CD4-positive, alpha-beta T cell treated with Interleukin-6 for 4 hours (primary cell): ENCODE data around the gene HAPLN3.
A peak's percentile ranks its signal among the peaks of the same experiment; 100 is the strongest.

Source experiments
- DNase-seq: peaks from one replicate; pipeline ENCODE4 v3.0.0-alpha.2; 2020; ENCODE audit warnings: mixed read lengths

HAPLN3 gene

DNA sequence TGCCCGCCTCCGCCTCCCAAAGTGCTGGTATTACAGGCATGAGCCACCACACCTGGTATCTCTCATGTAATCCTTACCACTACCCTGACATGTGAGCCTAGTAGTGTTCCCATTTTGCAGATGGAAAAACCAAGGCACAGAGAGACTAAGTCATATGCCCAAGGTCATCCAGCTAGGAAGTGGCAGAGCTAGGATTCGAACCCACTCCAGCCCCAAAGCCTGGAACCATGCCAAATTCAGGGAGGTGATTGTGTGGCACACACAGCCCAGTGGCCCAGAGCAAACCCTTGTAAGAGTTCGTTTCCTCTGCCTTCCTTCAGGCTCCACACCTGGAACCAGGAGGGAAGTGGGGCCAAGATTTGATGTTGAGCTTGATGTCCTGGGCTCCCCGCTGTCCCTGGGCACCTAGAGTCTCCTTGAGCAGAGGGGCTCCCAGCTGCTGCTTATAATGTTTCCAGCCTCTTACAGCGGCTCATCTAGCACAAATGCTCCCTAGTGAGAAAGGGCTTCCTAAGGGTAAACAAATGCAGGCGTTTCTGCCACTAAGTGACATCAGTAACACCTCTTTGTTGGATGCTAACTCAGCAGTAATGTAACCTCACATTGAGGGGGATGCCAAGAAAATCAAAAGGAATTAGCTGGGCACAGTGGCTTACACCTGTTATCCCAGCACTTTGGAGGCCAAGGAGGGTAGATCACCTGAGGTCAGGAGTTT, 3.6 kb downstream of the HAPLN3 start:
- no peak for DNase-seq

DNA sequence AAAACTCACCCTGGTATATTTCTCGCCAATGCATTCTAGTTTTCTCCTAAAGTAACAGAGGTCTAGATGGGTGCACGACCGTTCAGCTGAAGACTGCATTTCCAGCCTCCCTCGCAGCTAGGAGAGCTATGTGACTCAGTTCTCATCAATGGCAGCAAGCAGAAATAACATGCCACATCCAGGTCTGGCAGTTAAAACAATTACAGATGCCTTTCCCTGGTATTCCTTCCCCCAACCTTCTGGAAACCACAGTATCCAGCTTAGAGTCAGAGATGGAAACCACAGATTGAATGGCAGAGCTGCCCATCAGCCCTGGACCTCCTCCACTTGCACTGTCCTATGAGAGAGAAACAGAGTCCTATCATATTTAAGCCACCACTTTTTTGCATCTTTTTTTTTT, 4.8 kb downstream of the HAPLN3 start:
- no peak for DNase-seq

DNA sequence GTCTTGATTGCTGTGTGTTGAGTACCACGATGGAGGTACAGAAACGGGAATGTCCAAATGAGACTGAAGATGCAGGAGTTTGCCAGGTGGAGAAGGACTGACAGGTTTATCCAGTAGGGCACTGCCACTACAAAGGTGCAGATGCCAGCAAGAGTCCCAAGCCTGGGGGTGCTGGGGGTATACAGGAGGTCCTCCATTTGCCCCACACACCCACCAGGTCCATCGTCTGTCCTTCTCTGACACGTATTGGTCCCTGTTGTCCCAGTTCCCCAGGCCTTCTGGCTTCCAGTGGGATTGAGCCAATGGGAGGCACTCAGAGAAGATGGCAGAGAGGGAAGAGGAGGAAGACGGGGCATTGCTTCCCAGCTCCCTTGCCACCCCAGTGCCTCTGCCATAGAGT, 6.6 kb downstream of the HAPLN3 start:
- no peak for DNase-seq

DNA sequence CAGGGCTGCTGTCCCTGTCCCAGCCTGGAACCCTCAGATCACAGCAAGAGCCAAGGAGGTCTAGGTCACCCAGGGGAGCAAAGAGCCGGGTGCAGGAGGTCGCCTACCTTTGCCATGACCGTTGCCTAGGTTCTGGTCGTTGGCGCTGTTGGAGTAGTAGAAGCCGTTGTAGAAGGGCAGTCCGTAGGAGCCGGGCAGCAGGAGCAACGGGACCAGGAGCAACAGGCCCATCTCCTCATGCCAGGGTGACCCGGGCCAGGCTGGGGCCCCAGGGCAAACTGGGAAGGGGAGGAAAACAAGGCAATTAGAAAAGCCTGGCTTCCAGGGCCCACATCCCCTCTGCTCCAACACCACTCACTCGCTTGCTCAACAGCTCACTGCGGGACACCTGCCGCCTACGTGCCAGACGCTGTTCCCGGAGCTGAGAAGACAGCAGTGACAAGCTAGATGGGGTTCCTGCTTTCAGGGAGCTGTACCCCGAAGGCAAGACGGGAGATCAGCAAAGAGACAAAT, 8.2 kb downstream of the HAPLN3 start:
- no peak for DNase-seq

DNA sequence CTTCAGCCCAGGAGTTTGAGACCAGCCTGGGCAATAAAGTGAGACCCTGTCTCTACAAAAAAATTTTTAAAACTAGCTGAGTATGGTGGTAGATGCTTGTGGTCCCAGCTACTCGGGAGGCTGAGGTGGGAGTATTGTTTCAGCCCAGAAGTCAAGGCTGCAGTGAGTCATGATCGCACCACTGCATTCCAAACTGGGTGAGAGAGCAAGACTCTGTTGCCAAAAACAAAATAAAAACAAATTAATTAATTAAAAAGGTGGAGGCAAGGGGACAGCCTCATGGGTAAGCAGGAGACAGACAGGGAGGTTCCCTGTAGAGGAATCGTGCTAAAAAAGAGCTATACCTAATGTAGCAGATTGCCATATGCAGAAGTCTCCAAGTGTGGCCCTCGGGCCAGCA, 12.6 kb downstream of the HAPLN3 start:
- DNase-seq = no peak

DNA sequence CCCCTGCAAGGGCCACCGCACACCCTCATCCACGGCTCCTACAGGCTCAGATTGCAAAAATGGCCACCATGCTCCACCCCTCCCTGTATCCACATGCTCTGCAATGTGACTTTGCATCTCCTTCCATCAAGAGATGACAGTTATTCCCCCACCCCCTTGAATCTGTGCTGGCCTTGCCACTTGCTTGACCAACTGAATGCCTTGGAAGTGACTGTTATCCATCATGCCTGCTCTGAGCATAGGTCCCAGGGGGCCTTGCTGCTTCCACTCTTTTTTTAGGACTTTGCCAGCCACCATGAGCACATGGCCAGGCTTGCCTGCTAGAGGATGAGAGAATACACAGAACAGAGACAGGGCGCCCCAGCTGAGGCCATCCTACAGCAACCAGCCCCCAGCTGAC, 13.6 kb downstream of the HAPLN3 start:
- DNase-seq = no peak

DNA sequence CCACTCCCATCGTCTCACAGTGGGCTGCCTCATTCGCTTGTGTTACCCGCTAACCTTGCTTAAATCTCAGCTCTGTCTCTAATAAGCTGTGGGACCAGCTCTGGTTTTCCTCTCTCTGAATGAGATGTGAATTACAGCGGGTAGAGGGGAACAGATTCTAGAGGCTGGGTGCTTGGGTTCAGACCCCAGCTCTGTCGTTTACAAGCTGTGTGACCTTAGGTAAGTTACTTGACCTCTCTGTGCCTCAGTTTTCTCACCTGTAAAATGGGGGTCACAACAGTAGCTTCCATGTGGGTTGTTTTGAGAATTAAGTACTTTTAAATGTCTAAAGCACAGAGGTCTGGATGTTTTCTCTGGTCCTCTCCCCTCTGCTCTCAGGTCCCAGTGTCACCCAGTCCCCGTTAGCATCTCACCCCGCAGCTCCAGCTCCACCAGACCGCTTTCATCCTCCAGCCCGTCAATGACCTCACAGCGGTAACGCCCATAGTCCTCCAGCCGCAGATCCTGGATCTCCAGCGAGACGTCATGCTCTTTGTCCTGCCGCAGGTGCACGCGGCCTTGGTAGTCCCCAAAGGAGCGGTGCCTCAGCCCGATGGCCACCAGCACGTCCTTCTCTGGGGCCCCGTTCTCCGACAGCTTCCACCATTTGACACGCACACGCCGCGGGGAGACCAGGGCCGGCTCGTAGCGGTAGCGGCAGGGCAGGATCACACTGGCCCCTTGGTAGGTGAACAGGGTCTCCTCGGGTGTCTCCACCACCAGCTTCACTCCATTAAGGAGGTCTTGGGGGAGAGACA, 14.2 kb downstream of the HAPLN3 start:
- DNase-seq = no peak

DNA sequence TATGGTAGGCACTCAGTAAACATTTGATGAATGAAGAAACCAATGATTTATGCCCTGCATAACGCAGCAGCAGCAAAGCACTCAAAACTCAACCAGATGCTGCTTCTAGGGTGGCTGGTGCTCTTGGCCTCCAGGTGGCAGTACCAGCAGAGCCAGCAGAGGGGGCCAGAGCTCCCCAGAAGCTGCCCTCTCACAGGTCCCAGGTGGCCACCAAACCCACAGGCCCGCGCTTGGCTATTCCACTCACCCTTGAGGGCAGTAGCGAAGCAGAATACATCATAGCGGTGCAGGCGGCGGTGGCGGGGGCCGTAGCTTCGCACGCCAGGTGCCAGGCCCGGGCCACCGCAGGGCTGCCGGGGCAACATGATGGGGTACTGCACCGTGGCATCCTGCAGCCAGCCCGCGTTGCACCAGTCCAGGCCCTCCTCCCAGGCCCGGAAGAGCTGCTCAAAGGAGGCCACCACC, 16.6 kb downstream of the HAPLN3 start:
- peak; percentile 41 for DNase-seq

DNA sequence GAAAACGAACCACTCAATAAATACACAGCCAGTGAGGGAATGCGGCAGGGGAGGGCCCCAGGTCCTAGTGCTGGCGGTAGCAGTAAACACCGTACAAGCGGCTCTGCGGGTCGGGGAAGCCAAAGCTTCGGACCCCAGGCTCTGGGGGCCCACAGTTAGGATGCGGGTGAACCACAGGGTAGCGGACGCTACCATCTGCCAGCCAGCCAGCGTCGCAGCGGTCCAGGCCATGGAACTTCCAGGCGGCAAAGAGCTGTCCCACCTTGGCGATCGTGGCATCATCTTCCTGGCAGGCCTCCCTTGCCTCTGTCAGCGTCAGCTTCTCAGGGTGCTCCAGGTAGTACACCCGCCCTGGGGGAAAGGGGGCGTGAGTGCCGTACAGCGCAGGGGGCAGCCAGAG, 17.4 kb downstream of the HAPLN3 start:
- no peak for DNase-seq

DNA sequence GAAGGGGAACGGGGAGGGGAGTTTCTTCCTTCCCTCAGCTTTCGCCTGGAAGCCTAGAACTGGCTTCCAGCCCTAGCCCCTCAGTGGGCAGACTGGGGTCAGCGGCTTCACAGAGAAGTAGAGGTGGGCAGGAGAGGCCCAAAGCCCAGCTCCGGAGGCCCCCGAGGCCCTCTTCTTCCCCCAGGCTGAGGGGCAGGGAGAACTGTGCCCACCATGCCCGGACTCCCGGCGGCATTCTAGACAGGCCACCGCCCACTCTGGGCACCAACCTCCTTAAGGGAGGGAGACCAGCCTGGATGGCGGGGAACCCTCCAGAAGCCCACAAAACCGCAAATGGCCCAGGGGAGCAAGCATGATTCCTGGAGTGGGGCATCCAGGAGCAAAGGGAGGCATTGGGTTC, 17.9 kb downstream of the HAPLN3 start:
- DNase-seq = no peak

DNA sequence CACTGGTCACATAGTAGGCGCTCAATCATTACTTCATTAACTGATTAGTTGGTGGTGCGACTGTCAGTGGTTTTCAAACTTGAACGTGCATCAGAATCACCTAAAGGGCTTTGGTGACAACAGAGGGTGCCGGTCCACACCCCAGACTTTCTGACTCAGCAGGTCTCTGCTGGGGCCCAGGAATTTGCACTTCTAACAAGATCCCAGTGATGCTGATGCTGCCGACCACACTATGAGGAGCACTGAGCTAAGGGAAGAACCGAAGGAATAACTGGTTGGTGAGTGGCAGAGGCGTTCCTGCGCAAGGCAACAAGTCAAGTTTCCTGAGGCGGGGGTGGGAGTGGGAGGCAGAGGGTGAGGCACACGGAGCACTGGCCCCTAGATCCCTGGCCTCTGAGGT, 18.8 kb downstream of the HAPLN3 start:
- no peak for DNase-seq

DNA sequence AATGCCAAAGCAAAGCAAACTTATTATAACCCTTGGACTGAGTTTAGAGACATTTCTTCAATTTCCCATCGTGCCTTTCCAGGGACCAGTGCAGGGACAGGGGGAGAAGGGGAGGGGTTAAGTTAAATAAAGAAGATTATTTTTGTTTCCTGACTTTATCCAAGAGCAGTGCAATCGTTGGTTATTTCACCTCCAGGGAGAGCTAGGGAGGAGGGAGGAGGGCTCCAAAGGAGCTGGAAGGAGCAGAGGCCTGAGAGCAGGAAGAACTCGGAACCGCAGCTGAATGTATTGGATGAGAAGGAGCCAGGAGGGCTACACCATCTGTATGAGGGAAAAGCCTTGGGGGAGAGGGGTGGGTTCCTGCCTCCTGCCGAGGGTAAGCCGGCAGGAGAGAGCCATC, 20.7 kb downstream of the HAPLN3 start:
- DNase-seq = no peak

DNA sequence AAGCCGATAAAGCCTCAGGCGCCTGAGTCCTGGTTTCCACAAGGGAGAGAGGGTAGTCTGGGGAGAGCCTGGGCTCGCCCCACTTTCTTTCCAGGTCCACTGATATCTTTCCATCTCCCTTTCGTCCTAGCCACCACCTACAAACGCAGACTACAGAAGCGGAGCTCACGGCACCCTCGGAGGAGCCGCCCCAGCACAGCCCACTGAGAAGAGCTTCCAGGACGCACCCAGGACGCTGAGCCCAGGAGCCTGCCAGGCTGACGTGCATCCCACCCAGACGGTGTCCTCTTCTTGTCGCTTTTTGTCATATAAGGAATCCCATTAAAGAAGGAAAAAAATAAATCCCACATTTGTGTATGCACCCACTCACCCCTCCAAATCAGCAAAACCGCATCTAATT, 21.1 kb downstream of the HAPLN3 start:
- DNase-seq = no peak

DNA sequence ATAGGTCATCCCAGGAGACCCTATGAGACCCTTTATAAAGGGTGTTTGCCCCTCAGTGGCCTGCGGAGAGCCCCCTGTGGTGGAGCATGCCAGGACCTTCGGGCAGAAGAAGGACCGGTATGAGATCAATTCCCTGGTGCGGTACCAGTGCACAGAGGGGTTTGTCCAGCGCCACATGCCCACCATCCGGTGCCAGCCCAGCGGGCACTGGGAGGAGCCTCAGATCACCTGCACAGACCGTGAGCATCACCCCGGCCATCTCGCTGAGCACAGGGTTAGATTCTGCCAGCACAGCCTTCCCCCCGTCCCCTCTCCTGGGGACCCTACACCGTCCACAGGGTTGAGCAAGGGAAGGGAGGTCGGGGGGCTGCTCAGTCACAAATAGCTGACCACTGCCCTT, 21.6 kb downstream of the HAPLN3 start:
- no peak for DNase-seq

DNA sequence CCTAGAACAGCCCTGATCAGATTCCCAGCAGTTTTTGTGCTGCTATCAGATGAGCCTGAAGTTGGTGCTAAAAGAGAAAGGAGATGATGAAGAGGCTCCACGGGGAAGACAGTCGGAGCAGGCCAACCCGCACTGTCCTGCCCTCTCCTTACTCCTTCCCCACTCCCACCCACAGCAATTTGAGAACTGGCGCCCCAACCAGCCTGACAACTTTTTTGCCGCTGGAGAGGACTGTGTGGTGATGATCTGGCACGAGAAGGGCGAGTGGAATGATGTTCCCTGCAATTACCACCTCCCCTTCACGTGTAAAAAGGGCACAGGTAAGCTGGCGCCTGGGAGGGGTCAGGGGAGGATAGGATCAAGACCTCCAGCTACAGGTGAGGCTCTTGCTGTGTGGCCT, 22.6 kb downstream of the HAPLN3 start:
- no peak for DNase-seq

DNA sequence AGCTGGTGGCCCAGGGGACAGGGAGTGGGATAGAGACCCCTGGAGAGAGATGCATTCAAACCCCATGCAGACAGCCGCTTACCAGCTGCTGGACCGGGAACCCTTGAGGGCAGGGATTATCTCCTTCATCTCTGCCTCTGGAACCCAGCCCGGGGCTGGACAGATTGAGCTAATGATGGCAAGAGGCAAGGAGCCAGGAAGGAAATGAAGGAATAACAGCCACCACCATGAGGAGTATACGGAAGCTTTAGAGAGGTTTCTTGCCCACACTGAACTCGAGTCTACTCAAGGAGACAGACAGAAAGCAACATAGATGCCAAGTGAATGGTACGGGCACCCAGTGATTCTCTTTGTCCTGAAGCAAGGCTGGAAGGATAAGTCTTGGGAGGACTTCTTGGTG, 23.2 kb downstream of the HAPLN3 start:
- DNase-seq = no peak

DNA sequence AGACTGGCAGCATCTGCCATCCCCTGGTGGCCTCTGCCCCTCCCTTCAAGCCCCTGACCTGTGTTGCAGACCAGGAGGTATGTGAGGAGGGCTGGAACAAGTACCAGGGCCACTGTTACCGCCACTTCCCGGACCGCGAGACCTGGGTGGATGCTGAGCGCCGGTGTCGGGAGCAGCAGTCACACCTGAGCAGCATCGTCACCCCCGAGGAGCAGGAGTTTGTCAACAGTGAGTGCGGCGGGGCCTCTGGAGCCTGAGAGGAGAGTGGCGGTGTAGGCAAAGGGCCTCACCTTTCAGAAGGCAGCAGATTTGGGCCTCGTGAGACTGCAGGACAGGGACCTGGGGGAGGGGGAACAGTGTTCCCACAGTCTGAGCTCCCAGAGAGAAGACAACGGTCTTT, 24.0 kb downstream of the HAPLN3 start:
- no peak for DNase-seq

DNA sequence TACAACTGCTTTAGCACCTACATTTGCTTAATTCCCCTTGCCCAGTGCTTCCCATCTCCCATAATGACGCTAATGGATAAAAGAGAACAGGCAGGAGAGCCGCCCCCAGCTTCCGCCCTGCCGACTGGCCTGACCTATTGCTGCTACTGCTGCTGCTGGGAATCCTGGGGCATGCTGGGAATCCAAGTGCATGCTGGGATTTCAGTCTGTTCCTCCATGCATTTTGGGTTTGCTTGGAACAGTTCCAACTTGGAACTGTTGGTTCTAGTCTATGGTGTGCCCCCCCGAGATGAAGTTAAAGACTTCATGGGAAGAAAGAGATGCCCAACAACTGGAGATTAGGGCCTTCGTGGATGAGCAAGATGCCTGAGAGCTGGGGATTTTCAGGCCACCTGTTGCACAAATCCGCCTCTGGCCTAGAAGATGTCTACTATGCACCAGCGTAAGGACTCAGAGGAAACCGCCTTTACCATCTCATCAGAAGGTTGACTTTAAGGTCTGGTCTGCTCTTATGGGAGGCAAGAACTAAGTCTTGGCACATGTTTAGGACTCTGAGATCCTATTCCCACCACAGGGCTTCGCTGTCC, 29.0 kb downstream of the HAPLN3 start:
- no peak for DNase-seq

DNA sequence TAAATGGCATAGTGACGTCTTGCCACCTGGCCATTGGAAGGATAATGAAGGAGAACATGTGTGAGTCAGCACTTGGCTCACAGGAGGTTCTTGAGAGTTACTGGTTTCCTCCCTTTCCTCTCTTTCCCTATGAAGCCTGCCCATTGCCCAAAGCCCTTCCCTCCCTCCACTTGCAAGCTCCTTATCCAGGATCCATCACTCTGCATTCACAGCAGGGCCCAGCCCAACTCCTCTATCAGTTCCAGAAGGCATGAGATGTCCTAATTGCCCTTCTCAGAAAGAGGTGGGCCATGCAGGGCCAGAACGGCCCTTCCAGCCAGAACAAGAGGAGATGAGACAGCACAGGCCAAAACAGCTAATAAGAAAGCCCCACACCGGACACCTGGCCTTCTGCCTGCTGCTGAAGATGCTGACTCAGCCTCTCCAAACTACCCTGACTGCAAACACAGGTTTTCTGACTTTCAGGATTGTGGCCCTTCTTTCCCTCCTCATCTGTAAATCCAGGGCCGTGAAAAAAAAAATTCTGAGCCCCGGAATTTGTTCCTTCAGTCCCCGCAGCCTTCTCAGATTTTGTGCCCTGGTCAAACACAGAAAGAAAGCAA, 29.7 kb downstream of the HAPLN3 start:
- DNase-seq = no peak

DNA sequence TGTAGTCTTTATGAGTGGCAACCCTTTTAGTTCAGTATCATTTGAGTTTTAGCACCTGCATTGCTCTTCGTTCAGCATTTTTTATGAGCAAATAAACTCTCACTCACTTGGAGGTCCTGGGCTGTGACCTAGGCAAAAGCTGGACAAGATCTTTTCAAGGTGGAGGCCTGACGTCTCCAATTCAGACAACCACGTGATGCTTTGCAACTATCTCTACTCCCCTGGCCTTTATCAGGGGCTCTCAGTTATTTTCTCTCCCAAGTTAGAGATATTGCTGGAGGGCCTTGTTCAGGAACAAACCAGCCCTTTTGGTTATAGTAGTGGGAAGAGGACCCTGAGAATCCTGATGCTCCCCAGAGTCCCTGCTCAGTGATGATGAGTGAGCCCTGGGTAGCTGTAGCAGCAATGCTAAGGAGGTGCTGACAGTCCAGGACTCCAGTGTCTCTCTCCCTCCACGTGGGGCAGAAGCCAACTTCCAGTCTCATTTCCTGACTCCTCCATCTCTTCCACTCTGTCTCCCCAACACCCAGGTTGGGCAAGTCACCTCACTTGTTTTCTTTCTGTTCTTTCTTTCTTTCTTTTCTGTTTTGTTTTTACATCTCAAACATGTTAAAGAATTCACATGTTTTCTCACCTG, 30.4 kb downstream of the HAPLN3 start:
- DNase-seq = no peak

DNA sequence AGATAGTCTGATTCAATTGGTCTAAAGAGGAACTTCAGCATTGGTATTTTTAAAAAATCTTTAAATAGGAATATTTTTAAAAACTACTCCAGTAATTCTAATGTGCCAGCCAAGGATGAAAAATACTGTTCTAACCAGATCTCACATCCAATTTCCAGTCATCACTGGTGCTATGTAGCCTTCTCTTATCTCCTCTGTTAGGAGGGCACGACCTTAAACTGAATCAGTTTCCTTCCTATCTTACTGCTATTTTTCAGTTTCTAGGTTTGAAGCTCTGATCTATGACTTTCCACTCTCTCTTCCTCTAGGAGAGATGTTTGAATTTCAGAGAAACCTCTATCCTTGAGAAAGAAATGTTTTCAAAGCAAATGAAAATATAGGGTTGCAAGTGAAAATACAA, 31.9 kb downstream of the HAPLN3 start:
- DNase-seq = no peak

DNA sequence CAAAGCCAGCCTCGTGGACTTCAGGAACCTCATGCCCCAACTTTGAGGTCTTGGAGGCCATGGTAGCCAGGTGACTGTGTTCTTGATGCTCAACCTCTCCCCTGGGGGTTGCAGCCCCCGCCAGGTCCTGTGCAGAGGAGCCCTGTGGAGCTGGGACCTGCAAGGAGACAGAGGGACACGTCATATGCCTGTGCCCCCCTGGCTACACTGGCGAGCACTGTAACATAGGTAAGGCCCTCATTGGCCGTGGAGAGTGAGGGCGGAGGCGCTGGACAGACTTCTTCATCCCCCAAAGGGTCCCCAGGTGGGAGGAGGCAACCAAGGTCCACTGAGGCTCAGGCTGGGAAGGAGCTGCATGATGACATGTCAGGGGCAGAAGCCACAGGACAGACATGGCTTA, 35.1 kb downstream of the HAPLN3 start:
- no peak for DNase-seq

DNA sequence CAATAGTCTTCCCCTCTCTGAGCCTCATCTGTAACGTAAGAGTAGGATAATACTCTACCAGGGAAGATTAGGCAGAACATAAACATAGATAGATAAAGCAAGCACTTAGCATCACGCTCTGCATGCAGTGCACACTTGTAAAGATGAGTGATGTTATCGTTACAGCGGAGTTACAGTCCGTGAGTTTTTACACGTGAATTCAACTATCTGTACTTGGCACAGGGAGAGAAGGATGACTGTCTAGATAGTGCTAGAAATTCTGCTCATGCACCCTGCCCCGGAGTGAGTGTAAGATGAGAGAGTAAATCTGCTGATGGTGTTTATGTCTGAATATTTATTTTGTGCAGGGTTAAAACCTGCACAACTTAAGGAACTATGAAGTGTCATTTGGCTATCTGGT, 35.8 kb downstream of the HAPLN3 start:
- no peak for DNase-seq
